ENCODE data around the gene ZBTB16. TPM values are rescaled to one million over a fixed set of nuclear protein-coding genes. Genes with fewer than 3 reads are reported as not detected.

The ZBTB16 gene
- polyA plus RNA-seq, 3 donors = 4.1 to 12.3 (median 8.3) TPM

DNA sequence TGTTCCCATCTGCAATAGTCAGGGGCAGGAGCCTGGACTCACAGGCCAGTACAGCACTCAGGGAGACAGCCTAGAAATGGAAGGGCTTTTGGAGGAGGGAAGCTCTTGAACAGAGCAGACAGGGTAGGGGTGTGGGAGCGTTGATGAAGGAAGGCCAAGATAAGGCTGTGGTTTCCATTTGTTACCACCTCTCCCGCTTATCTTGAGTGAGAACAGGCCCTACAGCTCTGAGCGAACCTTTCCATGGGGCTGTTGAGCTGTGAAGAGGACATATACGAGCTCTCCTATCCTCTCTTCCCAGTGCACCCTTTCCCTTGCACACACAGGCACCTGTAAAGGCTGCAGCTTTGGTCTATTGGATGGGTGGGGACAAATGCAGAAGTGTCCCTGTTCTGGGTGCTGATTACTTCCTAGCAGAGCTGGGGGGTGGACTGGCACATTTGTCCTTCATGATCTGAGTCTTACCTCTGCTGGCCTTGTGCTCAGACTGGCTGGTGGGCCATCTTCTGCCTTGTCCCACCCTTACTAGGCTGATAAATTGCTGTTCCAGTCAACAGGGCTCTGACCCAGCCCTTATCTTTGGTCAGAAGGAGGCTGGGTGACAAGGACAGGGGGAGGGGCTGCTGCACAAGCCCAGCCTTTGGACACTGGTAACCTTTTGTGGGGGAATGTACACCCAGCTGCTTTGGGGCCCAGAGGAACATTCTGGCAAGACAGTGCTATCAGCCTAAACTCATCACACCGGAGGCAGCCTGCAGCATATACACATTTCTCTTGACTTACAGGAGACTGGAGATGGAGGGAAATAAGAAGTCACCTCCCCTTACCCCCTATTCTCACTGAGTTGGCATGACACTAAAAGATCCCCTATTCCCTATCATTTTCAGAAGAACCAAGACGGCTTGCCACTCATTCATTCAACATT, 156.6 kb downstream of the ZBTB16 start:
- Mint-ChIP-seq H3K4me1 (peaks cover 10% of the 10 kb centered on the region), H3K27me3 (ENCODE audit: low read depth in 3 of 3) (peaks cover 0 to 1% (median 0%) of the 10 kb centered on the region in 3 donors), H3K27ac (peak overlapping the region in 2 of 7 donors; percentile 31 to 72), H3K4me3 (no peak overlapping the region), H3K9me3 (peaks cover 0 to 2% (median 0%) of the 10 kb centered on the region in 7 donors), H3K36me3 (no peaks in the 10 kb centered on the region)
- H3K4me1 ChIP-seq (ENCODE audit: control insufficient read depth in 1 of 2, insufficient read depth in 2 of 2, low read length in 2 of 2) = no peaks in the 10 kb centered on the region
- H3K79me2 ChIP-seq (ENCODE audit: insufficient read depth, low read length) = no peaks in the 10 kb centered on the region
- no CpG with 5 or more reads among the region's 6 CpGs for WGBS (ENCODE audit: insufficient coverage)
- H3K4me3 ChIP-seq (replicated peaks in 1 of 3; ENCODE audit: low read depth in 2 of 3, low read length in 3 of 3) = no peak overlapping the region
- no peak overlapping the region for H2AFZ ChIP-seq (ENCODE audit: insufficient read depth, low read depth, low read length, poor library complexity, severe bottlenecking)
- H3K27me3 ChIP-seq (ENCODE audit: control insufficient read depth in 2 of 2, insufficient read depth in 2 of 2, low read length in 2 of 2) = no peaks in the 10 kb centered on the region
- no peaks in the 10 kb centered on the region for H3K9me3 ChIP-seq (replicated peaks in 1 of 2; ENCODE audit: control insufficient read depth in 1 of 2, insufficient read depth in 1 of 2, low read length in 2 of 2)
- intact Hi-C loops (cut with micrococcal nuclease) = no loop called here
- H3K9ac ChIP-seq (ENCODE audit: insufficient read depth, low read length, poor library complexity, severe bottlenecking) = no peak overlapping the region
- no peak for DNase-seq
- peaks cover 38% of the 10 kb centered on the region for H4K20me1 ChIP-seq (ENCODE audit: insufficient read depth, low read length)
- H3K27ac ChIP-seq (ENCODE audit: low read depth in 1 of 2, low read length in 2 of 2) = no peak overlapping the region
- no peak overlapping the region for H3K4me2 ChIP-seq (replicated peaks; ENCODE audit: extremely low read depth, low read length, poor library complexity, severe bottlenecking)
- no peaks in the 10 kb centered on the region for H3K36me3 ChIP-seq (replicated peaks in 1 of 2; ENCODE audit: control insufficient read depth in 1 of 2, insufficient read depth in 2 of 2, low read length in 2 of 2)
- TF ChIP-seq, protein P1, sequence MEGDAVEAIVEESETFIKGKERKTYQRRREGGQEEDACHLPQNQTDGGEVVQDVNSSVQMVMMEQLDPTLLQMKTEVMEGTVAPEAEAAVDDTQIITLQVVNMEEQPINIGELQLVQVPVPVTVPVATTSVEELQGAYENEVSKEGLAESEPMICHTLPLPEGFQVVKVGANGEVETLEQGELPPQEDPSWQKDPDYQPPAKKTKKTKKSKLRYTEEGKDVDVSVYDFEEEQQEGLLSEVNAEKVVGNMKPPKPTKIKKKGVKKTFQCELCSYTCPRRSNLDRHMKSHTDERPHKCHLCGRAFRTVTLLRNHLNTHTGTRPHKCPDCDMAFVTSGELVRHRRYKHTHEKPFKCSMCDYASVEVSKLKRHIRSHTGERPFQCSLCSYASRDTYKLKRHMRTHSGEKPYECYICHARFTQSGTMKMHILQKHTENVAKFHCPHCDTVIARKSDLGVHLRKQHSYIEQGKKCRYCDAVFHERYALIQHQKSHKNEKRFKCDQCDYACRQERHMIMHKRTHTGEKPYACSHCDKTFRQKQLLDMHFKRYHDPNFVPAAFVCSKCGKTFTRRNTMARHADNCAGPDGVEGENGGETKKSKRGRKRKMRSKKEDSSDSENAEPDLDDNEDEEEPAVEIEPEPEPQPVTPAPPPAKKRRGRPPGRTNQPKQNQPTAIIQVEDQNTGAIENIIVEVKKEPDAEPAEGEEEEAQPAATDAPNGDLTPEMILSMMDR (IDR thresholded peaks at IDR 0.05) = no peak

- Histone ChIP-seq H3K4me2 (replicated peaks; ENCODE audit: extremely low read depth, low read length, poor library complexity, severe bottlenecking) (no peak overlapping the region), H3K4me3 (replicated peaks in 1 of 3; ENCODE audit: low read depth in 2 of 3, low read length in 3 of 3) (no peak overlapping the region), H3K4me1 (ENCODE audit: control insufficient read depth in 1 of 2, insufficient read depth in 2 of 2, low read length in 2 of 2) (no peaks in the 10 kb centered on the region), H3K27me3 (ENCODE audit: control insufficient read depth in 2 of 2, insufficient read depth in 2 of 2, low read length in 2 of 2) (no peaks in the 10 kb centered on the region), H3K27ac (ENCODE audit: low read depth in 1 of 2, low read length in 2 of 2) (no peak overlapping the region), H2AFZ (ENCODE audit: insufficient read depth, low read depth, low read length, poor library complexity, severe bottlenecking) (no peak overlapping the region), H3K9ac (ENCODE audit: insufficient read depth, low read length, poor library complexity, severe bottlenecking) (no peak overlapping the region), H4K20me1 (ENCODE audit: insufficient read depth, low read length) (peaks cover 38% of the 10 kb centered on the region), H3K9me3 (replicated peaks in 1 of 2; ENCODE audit: control insufficient read depth in 1 of 2, insufficient read depth in 1 of 2, low read length in 2 of 2) (no peaks in the 10 kb centered on the region), H3K79me2 (ENCODE audit: insufficient read depth, low read length) (no peaks in the 10 kb centered on the region), H3K36me3 (replicated peaks in 1 of 2; ENCODE audit: control insufficient read depth in 1 of 2, insufficient read depth in 2 of 2, low read length in 2 of 2) (no peaks in the 10 kb centered on the region)
- H3K4me1 Mint-ChIP-seq = peaks cover 10% of the 10 kb centered on the region
- peaks cover 0 to 1% (median 0%) of the 10 kb centered on the region in 3 donors for H3K27me3 Mint-ChIP-seq (ENCODE audit: low read depth in 3 of 3)
- no peaks in the 10 kb centered on the region for H3K36me3 Mint-ChIP-seq
- no peak overlapping the region for H3K4me3 Mint-ChIP-seq
- intact Hi-C loops (cut with micrococcal nuclease) = no loop called here
- H3K27ac Mint-ChIP-seq = no peak overlapping the region
- peaks cover 0 to 2% (median 0%) of the 10 kb centered on the region in 7 donors for H3K9me3 Mint-ChIP-seq
- TF ChIP-seq, protein P1 (IDR thresholded peaks at IDR 0.05) = no peak
- DNase-seq = no peak
- 40% methylated on average over 2 of the region's 2 CpGs for WGBS (ENCODE audit: insufficient coverage)
Observed at GRCh38 chr11:114216796-114217180, 157.3 kb downstream of the ZBTB16 start.
